ENCODE measurements around the gene BTBD16.

The BTBD16 gene

DNA sequence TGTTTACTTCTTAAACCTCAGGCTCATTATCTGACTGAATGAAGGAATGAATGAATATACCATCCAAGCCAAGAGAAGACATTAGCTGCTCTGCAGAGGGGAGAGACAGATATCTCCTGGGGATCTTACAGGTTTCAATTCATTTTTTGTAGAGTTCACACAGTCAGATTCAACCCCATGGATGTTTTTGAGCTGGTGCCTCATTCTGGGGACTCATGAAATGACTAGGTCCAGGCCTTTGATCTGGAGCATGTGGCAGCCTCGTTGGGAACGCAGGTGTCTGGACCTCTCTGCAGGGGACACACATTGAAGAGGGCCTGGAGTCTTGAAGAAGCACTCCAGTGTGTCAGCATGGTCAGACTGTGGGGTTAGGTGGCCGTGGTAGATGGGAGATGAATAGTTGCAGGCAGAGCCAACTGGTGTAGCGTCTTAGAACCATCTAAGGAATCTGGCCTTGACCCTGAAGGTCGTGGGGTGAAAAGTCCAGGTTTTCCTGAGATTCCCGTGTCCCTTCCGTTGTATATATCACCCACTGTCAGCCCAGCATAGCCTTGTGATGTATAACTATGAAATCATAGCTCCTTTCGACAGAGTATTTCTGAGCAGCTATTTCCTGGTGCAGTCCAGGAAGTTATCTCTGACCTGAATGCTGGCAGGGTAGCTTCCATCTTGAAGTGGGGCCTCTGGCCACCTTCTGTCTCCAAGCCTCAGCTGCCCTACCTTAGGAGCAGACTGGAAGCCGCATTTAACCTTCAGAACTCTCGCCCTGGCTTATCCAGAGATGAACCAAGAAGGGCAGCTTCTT lies 22.3 kb downstream of the BTBD16 start:
- TF ChIP-seq CTCF (IDR thresholded peaks at IDR 0.05) = no peak

- TF ChIP-seq CTCF (IDR thresholded peaks at IDR 0.05) = no peak
Observed at GRCh38 chr10:122293961-122294380, 22.9 kb downstream of the BTBD16 start.

DNA sequence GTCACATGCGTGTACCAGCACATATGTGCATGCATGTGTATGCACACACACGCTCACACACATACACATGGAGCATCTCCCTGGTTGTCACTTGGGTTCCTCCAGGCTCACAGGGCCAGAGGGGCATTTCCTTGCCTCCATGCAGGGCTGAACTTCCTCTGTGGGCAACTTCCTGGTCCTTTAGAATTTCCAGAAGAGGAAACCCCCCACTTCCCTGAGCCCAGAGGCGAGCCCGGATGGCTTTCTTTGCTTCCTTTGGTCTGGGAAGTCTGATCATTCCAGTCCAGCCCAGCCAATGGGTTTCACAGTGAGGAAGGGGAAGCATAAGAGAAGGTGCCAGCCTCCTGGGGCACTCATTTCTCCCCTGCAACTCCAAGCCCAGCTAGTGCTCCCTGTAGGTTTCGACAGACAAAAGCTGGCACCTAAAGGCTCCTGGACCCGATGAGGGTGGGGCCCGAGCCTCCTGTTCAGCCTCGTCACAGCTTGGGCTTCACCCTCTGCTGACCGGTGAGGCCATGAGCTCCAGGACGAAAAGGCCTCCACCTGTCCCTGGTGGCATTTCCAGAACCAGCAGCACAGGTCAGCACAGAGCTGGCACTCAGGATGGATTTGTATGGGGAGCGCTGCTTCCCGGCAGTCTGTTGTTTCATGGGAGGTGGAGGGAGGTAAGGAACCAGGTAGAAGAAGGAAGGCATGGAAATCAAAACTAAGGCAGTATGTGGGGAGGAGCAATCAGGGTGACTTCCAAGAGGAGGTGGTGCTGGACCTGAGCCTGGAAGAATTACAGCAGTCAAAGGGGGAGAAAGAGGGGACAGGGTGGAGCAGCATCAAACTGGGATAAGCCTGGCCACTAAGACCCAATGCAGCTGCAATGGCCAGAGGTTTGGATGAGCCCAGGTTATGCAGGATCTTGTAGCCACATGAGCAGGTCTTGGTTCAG lies 23.7 kb downstream of the BTBD16 start:
- no peak for TF ChIP-seq CTCF (IDR thresholded peaks at IDR 0.05)

GRCh38 chr10:122295451-122295809 lies 24.3 kb downstream of the BTBD16 start:
- TF ChIP-seq CTCF (IDR thresholded peaks at IDR 0.05) = no peak

DNA sequence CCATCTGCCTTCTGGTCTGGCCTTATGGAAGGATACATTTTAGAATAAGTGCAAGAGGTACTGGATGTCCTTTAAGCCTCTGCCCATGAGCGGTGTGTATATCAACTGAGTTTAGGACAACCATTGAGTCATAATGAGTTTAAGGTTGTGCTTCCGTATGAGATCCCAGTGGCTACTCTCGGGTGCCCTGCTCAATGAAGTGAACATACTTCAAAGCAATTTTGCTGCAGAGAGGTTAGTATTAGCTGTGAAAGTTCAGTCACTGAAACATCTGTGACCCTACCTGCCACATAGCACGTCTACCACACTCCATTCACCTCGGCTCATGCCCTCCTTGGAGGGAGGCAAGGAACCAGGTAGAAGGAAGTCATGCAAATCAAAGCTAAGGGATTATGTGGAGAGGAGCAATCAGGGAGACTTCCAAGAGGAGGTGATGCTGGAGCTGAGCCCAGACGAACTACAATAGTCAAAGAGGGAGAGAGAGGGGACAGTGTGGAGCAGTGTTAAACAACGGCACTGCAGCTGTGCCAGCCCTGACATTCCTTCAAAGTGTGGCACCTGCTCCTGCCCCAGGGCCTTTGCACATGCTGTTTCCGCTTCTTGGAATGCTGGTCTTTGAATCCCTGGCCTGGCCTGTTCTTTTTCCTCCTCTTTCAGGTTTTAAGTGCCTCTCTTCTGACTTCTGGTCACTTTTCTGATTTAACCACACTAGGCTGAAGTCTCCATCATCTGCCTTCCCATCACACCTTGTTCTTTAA lies 25.4 kb downstream of the BTBD16 start:
- TF ChIP-seq CTCF (IDR thresholded peaks at IDR 0.05) = no peak

DNA sequence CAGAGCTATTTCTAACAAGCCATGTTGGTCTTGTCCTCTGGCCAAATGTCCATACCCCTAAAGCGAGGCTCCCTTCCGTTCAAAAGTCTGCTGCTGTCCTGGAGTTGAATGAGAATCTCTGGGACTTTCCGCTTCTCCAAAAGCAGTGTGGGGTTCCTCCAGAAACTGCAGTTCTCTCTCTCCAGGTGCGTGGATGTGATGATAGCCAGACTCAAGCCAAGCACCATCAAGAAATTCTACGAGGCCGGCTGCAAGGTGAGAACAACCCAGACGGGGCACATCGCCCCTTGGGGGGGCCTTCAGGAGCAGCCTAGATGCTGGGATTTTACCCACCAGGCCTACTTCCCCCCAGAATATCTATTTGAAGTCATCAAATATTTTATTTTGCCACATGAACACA lies 26.5 kb downstream of the BTBD16 start:
- TF ChIP-seq CTCF (IDR thresholded peaks at IDR 0.05) = no peak

DNA sequence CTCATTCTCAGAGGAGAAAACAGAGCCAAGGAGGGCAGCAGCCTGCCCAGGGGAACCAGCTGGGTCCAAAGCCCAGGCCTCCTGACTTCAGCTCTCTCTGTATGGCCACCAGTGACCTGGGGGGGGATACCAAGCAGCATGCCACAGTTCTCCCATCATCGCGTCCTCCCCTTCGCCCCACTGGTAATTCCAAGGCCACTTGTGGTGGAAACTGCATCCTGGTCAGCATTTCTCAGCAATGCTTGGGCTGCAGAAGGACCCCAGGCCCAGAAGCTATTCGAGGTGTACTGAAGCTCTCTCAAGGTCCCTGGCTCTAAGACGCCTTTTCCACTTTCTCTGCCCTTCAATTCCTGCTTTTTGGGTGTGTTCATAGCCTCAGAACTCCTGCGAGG lies 27.1 kb downstream of the BTBD16 start:
- TF ChIP-seq CTCF (IDR thresholded peaks at IDR 0.05) = no peak
